Kidney epithelial cell (primary cell): ENCODE results near the gene STX1B. TPM values are rescaled to one million over a fixed set of nuclear protein-coding genes. Genes with fewer than 3 reads are reported as not detected.

Source experiments
- DNase-seq: peaks from one replicate; pipeline ENCODE4 v3.0.0-alpha.2; 2010; ENCODE audit warnings: low read depth
- H3K27me3 ChIP-seq: 2 replicates; pipeline ENCODE4 v1.6.0; 2011; ENCODE audit warnings: low read length; ENCODE audit not compliant: control insufficient read depth, insufficient read depth
- H3K36me3 ChIP-seq: 2 replicates; pipeline ENCODE4 v1.5.1; 2011; ENCODE audit warnings: low read length; ENCODE audit not compliant: control insufficient read depth, insufficient read depth
- H3K4me3 ChIP-seq: 2 replicates; pipeline ENCODE4 v1.5.1; 2011; ENCODE audit warnings: low read depth, mild to moderate bottlenecking, control low read depth, low read length
- total RNA-seq: library from RNA; depleted of rRNA; stranded (reverse); fragments of >200 nt; gene quantifications from 2 replicates; pipeline ENCODE4 v1.2.3, GENCODE V29; 2015
- TF ChIP-seq, protein P1 (sequence below): IDR thresholded peaks from 2 replicates; pipeline ENCODE4 v1.5.1; 2011; ENCODE audit warnings: mild to moderate bottlenecking, moderate library complexity, low read length, control low read depth, inconsistent platforms; ENCODE audit not compliant: insufficient read depth, poor library complexity, severe bottlenecking

STX1B gene
- 0.07 and 0.29 TPM in 2 replicates for total RNA-seq

DNA sequence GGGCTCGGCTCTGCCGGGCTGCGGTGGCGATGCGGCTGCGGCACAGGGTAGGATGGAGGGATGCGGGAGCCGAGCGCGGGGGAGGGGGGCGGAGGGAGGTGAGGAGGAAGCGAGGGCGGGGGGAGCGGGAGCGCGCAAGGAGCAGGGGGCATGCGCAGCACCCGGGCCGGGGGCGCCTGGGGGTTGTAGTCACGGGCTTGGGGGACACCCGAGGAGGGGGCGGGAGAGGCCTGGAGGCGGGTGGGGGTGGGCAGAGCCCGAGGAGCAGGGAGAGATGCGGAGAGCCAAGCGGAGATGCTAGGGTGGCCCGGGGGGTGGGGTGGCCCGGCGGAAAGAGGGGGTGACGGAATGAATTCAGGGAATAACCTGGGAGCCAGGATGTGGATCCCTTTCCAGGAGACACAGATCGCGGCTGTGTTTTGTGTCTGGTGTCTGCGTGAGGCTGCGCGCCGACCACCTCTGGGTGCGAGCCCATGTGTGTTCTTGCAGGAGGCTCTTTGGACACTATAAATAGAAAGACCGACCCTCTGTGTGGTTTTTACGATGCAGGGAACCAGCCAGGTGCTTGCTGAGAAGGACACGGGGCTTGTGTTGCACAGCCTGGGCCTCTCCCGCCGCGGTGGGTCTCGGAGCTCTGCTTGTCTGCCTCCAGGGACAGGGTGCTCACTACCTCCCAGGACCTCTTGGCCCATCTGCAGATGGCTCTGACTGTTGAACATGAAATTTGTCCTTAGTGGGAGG, at the start of gene STX1B:
STX1B (minus strand) TSS at position 54 of the 741 bp plus-strand sequence. CDS start 242 bp downstream, outside the sequence.
- no peak for DNase-seq
- TF ChIP-seq, protein P1, sequence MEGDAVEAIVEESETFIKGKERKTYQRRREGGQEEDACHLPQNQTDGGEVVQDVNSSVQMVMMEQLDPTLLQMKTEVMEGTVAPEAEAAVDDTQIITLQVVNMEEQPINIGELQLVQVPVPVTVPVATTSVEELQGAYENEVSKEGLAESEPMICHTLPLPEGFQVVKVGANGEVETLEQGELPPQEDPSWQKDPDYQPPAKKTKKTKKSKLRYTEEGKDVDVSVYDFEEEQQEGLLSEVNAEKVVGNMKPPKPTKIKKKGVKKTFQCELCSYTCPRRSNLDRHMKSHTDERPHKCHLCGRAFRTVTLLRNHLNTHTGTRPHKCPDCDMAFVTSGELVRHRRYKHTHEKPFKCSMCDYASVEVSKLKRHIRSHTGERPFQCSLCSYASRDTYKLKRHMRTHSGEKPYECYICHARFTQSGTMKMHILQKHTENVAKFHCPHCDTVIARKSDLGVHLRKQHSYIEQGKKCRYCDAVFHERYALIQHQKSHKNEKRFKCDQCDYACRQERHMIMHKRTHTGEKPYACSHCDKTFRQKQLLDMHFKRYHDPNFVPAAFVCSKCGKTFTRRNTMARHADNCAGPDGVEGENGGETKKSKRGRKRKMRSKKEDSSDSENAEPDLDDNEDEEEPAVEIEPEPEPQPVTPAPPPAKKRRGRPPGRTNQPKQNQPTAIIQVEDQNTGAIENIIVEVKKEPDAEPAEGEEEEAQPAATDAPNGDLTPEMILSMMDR, result no peak
- peak within 1 kb of the TSS; percentile 45 for H3K4me3 ChIP-seq
- H3K27me3 ChIP-seq, result peaks cover 12% of the 10 kb centered on the region
- no peaks in the 10 kb centered on the region for H3K36me3 ChIP-seq

DNA sequence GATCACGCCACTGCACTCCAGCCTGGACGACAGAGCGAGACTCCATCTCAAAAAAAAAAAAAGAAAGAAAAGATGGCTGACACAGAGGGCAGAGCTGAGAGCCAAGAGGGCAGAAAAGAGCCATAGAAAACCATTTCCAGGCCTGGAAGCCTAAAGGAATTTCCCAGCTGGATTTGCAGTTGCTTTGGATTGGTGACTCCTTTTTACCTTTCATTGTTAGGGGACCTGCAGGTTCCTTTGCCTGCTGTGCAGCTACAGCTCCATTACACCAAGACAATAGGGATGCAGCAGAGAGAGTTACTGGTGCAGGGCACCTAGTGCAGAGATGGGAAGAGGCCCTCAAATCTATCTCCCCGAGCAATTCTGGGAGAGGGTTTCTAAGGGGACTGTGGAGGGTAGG, 45.2 kb upstream of the STX1B start:
- H3K36me3 ChIP-seq, result no peaks in the 10 kb centered on the region
- DNase-seq, result no peak
- TF ChIP-seq, protein P1, result no peak
- no peak overlapping the region for H3K4me3 ChIP-seq
- H3K27me3 ChIP-seq, result no peaks in the 10 kb centered on the region

DNA sequence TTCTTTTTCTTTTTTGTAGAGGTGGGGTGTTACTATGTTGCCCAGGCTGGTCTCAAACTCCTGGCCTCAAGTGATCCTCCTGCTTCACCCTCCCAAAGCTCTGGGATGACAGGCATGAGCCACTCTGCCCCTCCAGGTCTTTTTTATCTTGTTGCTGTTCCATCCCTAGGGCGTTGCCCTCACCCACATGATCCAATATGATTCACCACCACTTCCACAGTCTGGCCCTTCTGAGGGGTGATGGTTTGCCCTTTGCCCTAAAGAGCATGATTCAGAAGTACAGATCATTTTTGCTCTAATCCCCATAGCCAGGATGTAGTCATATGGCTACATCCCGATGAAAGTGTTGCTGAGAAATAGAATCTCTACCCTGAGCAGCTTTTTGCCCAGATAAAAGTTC, 41.7 kb upstream of the STX1B start:
- H3K27me3 ChIP-seq, result no peaks in the 10 kb centered on the region
- DNase-seq, result peak; percentile 84

DNA sequence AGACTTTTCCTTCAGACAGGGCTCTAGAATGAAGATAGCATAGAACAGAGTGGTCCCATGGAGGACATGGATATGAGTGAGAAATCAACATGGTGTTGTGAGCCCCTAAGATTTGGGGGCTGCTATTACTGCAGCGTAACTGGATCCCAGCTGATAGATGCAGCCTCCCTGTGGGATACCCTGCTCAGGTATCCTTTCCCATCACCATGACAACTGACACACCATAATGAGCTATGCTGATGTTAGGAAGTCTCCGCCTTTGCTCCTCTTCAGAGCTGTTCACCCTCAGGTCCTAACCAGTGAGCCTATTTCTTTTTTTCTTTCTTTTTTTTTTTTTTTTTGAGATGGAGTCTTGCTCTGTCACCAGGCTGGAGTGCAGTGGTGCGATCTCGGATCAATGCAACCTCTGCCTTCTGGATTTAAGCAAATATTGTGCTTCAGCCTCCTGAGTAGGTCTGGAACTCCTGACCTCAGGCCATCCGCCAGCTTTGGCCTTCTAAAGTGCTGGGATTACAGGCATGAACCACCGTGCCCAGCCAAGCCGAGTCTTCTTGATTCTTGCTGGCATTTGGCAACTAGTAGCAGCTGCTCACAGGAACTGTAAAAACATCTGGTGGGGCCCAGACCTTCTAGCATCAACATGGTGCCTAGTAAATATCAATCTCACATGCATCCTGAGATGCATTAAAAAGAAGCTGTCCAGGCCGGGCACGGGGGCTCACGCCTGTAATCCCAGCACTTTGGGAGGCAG, 40.0 kb upstream of the STX1B start:
- H3K4me3 ChIP-seq, result no peak overlapping the region
- TF ChIP-seq, protein P1, result no peak
- DNase-seq, result no peak
- no peaks in the 10 kb centered on the region for H3K27me3 ChIP-seq
- H3K36me3 ChIP-seq, result no peaks in the 10 kb centered on the region

More for the DNA sequence above, 41.7 kb upstream of the STX1B start:
- Histone ChIP-seq H3K4me3 (no peak overlapping the region), H3K36me3 (no peaks in the 10 kb centered on the region)
- TF ChIP-seq, protein P1, result no peak

DNA sequence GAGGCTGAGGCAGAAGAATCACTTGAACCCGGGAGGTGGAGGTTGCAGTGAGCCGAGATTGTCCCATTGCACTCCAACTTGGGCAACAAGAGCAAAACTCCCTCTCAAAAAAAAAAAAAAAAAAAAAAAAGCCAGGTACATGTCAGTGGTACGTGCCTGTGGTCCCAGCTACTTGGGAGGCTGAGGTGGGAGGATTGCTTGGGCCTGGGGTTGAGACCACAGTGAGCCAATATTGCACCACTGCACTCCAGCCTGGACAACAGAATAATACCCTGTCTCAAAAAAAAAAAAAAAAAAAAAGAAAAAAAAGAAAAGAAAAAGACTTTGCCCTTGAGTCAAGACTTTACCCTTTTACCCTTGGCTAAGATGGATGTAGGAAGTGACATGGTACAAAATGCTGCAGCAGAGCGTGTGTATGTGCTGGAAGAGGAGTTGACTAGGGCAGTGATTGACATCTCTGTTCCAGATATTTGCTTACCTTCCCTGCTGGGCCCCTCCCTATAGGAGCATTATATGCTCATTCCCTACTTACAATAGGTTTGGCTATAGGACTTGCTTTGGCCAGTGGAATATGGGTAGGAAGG, 33.6 kb upstream of the STX1B start:
- H3K36me3 ChIP-seq, result no peaks in the 10 kb centered on the region
- no peak overlapping the region for H3K4me3 ChIP-seq
- DNase-seq, result no peak
- H3K27me3 ChIP-seq, result no peaks in the 10 kb centered on the region
- TF ChIP-seq, protein P1, result no peak
